HEK293 (cell line): ENCODE data around the gene CROCC.
A peak's percentile ranks its signal among the peaks of the same experiment; 100 is the strongest.

Source experiments
- PRDM10 ChIP-seq: fragments of 450-650 bp; formaldehyde crosslinking; IDR thresholded peaks from 2 replicates; pipeline ENCODE4 v1.5.1; 2016; ENCODE audit warnings: missing biosample characterization, missing genetic modification characterization
- REST ChIP-seq: fragments of 450-650 bp; formaldehyde crosslinking; IDR thresholded peaks from 2 replicates; pipeline ENCODE4 v1.5.1; 2016; ENCODE audit warnings: missing biosample characterization, missing genetic modification characterization
- TSHZ1 ChIP-seq: fragments of 450-650 bp; formaldehyde crosslinking; IDR thresholded peaks from 2 replicates; pipeline ENCODE4 v1.5.1; 2016; ENCODE audit warnings: missing biosample characterization, missing genetic modification characterization, borderline replicate concordance
- ZNF341 ChIP-seq: fragments of 450-650 bp; formaldehyde crosslinking; IDR thresholded peaks from 2 replicates; pipeline ENCODE4; 2016; ENCODE audit warnings: low read depth, missing biosample characterization, missing genetic modification characterization
- ZNF510 ChIP-seq: fragments of 450-650 bp; formaldehyde crosslinking; IDR thresholded peaks from 2 replicates; pipeline ENCODE4 v1.5.1; 2018; ENCODE audit warnings: mild to moderate bottlenecking, missing genetic modification characterization, missing biosample characterization; ENCODE audit not compliant: insufficient replicate concordance
- TF ChIP-seq, protein P1 (sequence below): fragments of 450-650 bp; formaldehyde crosslinking; IDR thresholded peaks from 2 replicates; pipeline ENCODE4 v1.5.1; 2016; ENCODE audit warnings: missing biosample characterization, missing genetic modification characterization

DNA sequence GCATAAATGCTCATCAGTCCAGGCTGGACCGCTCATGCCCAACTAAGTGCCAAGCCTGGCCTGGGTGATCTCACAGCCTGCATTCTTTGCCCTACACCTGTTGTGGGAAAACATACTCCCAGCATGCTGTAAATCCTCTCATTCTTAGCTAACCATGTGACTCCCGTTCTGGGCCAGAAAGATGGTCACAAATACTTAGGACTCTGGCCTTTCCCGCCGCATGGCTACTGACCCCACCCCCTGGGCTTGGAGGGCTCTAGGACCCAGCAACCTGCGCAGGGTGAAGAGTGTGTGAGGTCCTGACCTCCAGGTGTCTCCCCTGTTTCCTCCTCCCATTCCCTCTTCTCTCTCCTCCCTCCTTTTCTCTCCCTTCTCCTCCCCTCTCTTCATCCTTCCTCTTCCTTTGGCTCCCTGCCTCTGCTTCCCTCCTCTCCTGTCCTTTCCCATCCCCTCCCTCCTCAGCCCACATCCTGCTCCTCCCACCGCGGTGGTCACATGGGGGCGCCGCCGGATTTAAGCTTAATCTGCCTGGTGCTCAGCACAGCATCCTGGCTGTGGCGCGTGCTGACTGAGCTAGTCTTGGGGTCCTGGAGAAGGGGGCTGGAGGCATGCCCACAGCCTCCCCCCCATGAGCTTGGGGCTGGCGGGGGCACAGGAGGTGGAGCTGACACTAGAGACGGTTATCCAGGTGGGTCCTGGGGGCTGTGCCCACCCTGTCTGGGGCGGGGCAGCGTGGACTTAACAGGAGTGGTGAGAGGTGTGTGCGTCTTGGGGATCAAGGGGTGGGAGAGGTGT lies at the start of gene CROCC:
- TF ChIP-seq REST (tag by site-specific recombination) (no peak), TSHZ1 (tag by site-specific recombination) (no peak), PRDM10 (tag by site-specific recombination) (peak; percentile 68; the same call in 1 of the 2 replicates), ZNF510 (tag by site-specific recombination) (no peak), ZNF341 (peak; percentile 83)
- TF ChIP-seq, protein P1, sequence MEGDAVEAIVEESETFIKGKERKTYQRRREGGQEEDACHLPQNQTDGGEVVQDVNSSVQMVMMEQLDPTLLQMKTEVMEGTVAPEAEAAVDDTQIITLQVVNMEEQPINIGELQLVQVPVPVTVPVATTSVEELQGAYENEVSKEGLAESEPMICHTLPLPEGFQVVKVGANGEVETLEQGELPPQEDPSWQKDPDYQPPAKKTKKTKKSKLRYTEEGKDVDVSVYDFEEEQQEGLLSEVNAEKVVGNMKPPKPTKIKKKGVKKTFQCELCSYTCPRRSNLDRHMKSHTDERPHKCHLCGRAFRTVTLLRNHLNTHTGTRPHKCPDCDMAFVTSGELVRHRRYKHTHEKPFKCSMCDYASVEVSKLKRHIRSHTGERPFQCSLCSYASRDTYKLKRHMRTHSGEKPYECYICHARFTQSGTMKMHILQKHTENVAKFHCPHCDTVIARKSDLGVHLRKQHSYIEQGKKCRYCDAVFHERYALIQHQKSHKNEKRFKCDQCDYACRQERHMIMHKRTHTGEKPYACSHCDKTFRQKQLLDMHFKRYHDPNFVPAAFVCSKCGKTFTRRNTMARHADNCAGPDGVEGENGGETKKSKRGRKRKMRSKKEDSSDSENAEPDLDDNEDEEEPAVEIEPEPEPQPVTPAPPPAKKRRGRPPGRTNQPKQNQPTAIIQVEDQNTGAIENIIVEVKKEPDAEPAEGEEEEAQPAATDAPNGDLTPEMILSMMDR: peak; percentile 43; the same call in 1 of the 2 replicates
